Measurements from ENCODE around the gene FRMD8. TPM values are rescaled to one million over a fixed set of nuclear protein-coding genes. Genes with fewer than 3 reads are reported as not detected.
A peak's percentile ranks its signal among the peaks of the same experiment; 100 is the strongest.

Gene FRMD8
- total and polyA plus RNA-seq, 9 of the 15 experiments (the other 6 are each of a cell fraction or from before 2014, with no cell fraction given), result 4.5 to 54.5 (median 15.8) TPM

GRCh38 chr11:65436412-65437032 lies 50.1 kb downstream of the FRMD8 start (continued):
- TF ChIP-seq MLX (CRISPR knock-in tag; conservative IDR thresholded peaks at IDR 0.05), result no peak
- no peak for TF ChIP-seq E2F3 (CRISPR knock-in tag; IDR thresholded peaks at IDR 0.05)
- TF ChIP-seq PURB (CRISPR knock-in tag; IDR thresholded peaks at IDR 0.05; ENCODE audit: low read depth), result no peak
- TF ChIP-seq BCL6 (CRISPR knock-in tag; IDR thresholded peaks at IDR 0.05), result no peak
- TF ChIP-seq ZNF140 (CRISPR knock-in tag; IDR thresholded peaks at IDR 0.05), result no peak
- TF ChIP-seq ZNF695 (CRISPR knock-in tag; IDR thresholded peaks at IDR 0.05), result no peak
- TF ChIP-seq ZBTB40 (IDR thresholded peaks at IDR 0.05), result no peak
- TF ChIP-seq ZBTB40 (CRISPR knock-in tag; IDR thresholded peaks at IDR 0.05), result no peak
- 0 out of 2 replicates have a peak, but pooled peaks have one; percentile 10 for TF ChIP-seq ZNF316 (IDR thresholded peaks at IDR 0.05)
- TF ChIP-seq PKNOX1 (IDR thresholded peaks at IDR 0.05), result no peak
- TF ChIP-seq SETDB1 (IDR thresholded peaks at IDR 0.05; ENCODE audit: low read length), result no peak
- TF ChIP-seq ATF1 (CRISPR knock-in tag; IDR thresholded peaks at IDR 0.05), result no peak
- TF ChIP-seq ATF1 (tag; IDR thresholded peaks at IDR 0.05), result no peak
- no peak for TF ChIP-seq ZBTB26 (CRISPR knock-in tag; IDR thresholded peaks at IDR 0.05)
- TF ChIP-seq TCF3 (CRISPR knock-in tag; IDR thresholded peaks at IDR 0.05), result no peak
- 0 out of 2 replicates have a peak, but pooled peaks have one; percentile 54 for TF ChIP-seq MYNN (IDR thresholded peaks at IDR 0.05)
- no peak for TF ChIP-seq MYNN (CRISPR knock-in tag; IDR thresholded peaks at IDR 0.05)
- TF ChIP-seq SMAD4 (CRISPR knock-in tag; conservative IDR thresholded peaks at IDR 0.05), result no peak

Measured in K562 (cell line).